ENCODE measurements around the gene TOLLIP.

DNA sequence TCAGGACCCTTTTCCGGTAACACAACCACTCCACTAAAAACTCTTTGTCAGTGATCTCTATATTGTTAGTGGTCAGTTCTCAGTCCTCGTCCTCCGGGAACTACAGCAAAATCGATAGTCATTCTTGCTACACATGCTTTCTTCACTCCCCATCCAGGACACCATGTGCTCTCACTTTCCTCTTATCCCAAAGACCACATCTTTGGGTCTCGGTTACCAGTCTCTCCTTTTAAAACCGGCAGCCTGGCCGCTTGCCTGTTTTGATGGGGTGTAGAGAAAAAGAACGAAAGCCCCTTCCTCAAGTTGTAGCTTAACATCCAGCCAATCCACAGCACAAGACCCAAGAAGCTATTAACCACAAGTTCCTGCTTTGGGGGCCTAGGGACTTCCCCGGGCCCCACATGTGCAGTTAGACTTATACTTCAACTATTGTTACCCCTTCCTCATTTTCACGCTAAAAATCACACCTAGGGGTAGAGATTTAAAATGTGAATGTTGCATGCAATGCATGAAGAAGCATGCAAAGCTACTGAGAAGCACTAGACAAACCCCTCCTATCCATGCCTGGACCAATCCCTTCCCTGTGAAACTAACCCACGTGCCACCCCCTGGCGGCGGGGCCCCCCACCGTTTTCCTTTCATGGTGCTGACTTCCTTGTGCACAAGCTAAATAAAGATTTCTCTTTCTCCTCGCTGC is 1.5 kb upstream of the TOLLIP start:
- TF ChIP-seq POLR2AphosphoS5 (IDR thresholded peaks at IDR 0.05; ENCODE audit: low read depth): no peak
- TF ChIP-seq, protein P1, sequence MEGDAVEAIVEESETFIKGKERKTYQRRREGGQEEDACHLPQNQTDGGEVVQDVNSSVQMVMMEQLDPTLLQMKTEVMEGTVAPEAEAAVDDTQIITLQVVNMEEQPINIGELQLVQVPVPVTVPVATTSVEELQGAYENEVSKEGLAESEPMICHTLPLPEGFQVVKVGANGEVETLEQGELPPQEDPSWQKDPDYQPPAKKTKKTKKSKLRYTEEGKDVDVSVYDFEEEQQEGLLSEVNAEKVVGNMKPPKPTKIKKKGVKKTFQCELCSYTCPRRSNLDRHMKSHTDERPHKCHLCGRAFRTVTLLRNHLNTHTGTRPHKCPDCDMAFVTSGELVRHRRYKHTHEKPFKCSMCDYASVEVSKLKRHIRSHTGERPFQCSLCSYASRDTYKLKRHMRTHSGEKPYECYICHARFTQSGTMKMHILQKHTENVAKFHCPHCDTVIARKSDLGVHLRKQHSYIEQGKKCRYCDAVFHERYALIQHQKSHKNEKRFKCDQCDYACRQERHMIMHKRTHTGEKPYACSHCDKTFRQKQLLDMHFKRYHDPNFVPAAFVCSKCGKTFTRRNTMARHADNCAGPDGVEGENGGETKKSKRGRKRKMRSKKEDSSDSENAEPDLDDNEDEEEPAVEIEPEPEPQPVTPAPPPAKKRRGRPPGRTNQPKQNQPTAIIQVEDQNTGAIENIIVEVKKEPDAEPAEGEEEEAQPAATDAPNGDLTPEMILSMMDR (IDR thresholded peaks at IDR 0.05; ENCODE audit: insufficient read depth, low read length): no peak
- TF ChIP-seq, protein P2, sequence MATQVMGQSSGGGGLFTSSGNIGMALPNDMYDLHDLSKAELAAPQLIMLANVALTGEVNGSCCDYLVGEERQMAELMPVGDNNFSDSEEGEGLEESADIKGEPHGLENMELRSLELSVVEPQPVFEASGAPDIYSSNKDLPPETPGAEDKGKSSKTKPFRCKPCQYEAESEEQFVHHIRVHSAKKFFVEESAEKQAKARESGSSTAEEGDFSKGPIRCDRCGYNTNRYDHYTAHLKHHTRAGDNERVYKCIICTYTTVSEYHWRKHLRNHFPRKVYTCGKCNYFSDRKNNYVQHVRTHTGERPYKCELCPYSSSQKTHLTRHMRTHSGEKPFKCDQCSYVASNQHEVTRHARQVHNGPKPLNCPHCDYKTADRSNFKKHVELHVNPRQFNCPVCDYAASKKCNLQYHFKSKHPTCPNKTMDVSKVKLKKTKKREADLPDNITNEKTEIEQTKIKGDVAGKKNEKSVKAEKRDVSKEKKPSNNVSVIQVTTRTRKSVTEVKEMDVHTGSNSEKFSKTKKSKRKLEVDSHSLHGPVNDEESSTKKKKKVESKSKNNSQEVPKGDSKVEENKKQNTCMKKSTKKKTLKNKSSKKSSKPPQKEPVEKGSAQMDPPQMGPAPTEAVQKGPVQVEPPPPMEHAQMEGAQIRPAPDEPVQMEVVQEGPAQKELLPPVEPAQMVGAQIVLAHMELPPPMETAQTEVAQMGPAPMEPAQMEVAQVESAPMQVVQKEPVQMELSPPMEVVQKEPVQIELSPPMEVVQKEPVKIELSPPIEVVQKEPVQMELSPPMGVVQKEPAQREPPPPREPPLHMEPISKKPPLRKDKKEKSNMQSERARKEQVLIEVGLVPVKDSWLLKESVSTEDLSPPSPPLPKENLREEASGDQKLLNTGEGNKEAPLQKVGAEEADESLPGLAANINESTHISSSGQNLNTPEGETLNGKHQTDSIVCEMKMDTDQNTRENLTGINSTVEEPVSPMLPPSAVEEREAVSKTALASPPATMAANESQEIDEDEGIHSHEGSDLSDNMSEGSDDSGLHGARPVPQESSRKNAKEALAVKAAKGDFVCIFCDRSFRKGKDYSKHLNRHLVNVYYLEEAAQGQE (IDR thresholded peaks at IDR 0.05; ENCODE audit: insufficient replicate concordance, low read depth): no peak
